Activated naive CD4-positive, alpha-beta T cell (primary cell): ENCODE measurements around the gene BEND4.

Experiments used
- DNase-seq, 4 experiments: peaks; one replicate each; lab custom pipeline; 2025; lab: John Stamatoyannopoulos, UW

BEND4 gene

DNA sequence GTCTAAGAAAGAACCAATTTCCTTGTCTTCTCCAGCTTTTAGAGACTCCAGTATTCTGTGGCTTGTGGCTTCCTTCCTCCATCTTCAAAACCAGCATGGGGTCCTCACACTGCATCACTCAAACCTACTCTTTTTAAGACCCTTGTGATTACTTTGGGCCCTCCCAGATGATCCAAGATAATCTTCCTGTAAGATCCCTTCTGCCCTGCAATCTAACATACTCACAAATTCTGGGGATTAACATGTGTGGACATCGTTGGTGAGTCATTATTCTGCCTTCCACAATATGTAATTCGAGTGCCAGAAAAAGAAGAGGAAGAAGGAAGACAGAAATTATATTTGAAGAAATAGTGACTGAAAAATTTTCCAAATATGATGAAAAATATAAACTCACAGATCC is 47.9 kb downstream of the BEND4 start:
- DNase-seq = no peak

DNA sequence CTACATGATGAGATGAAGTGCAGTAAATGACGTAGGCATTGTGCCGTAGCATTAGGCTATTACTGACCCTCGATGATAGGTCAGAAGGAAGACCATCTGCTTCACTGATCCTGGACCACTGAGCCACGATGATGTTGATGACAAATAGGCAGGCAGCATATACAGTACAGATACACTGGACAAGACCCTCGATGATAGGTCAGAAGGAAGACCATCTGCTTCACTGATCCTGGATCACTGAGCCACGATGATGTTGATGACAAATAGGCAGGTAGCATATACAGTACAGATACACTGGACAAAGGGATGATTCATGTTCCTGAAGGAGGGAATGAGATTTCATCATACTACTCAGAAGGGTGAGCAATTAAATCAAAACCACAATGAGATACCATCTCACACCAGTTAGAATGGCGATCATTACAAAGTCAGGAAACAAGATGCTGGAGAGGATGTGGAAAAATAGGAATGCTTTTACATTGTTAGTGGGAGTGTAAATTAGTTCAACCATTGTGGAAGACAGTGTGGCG is 50.9 kb downstream of the BEND4 start:
- no peak for DNase-seq

DNA sequence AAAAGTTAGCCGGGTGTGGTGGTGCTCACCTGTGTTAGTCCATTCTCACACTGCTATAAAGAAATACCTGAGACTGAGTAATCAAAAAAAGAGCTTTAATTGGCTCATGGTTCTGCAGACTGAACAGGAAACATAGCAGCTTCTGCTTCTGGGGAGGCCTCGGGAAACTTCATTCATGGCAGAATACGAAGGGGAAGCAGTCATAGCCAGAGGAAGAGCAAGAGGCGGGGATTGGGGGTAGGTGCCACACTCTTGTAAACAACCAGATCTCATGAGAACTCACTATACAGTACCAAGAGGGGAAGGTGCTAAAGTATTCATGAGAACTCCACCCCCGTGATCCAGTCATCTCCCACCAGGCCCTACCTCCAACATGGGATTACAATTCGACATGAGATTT is 64.1 kb downstream of the BEND4 start:
- no peak for DNase-seq

DNA sequence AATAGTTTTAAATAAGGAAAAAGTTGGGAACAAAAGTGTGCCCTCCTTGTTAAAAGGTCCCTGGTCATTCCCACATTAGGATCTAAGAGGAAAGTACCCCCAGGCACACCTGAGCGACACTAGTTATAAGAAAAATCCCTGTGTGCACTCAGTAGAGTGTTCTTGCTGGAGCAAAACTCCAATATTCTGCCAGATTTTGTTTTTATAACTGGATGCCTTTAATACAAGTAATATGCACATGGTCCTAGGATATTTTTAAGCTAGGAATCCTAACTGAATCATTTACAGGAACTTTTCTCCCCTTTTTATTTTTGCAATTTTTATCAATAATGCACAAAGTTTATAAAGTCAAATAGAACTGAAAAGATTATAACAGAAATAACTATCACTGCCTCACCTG is 68.6 kb downstream of the BEND4 start:
- DNase-seq = no peak

DNA sequence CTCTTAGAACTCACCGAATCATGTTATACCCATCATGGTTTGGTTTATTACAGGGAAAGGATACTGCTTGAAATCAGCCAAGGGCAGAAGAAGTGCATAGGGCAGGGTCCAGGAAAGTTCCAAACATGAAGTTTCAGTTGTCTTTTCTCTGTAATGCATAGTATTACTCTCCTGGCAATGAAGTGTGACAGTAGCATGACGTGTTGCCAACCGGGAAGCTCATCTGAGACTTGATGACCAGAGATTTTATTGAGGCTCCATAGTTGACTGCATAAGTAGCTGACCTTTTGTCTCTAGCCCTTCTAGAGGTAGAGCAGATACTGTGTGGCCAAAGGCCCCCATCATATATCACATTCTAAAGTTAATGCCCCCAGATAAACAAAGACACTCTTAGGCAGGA is 72.1 kb downstream of the BEND4 start:
- DNase-seq = no peak

DNA sequence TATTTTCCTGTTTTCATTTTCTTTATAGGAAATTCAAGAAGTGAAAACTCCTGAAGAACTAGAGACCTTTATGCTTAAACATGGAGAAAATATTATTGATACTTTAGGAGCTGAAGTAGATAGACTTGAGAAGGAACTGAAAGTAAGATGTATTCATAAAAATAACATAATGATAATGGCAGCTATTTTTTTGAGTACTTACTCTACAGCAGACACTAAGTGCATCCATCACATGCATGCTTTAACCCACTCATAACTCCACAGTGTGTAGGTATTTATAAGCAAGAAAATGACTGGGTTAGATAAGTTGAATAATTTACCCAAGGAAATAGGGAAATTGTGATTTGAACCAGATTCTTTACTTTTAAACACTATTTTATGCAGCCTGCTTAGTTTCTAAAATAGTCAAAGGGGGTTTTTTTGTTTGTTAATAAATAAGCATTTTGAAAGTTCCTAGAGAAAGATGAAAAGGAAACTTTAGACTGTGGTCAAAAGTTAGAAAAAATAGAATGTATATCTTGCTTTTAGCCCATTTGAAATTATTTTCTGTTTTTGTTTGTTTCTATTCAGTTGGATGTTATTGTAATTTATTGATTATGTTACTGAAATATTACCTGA is 74.2 kb downstream of the BEND4 start:
- no peak for DNase-seq

DNA sequence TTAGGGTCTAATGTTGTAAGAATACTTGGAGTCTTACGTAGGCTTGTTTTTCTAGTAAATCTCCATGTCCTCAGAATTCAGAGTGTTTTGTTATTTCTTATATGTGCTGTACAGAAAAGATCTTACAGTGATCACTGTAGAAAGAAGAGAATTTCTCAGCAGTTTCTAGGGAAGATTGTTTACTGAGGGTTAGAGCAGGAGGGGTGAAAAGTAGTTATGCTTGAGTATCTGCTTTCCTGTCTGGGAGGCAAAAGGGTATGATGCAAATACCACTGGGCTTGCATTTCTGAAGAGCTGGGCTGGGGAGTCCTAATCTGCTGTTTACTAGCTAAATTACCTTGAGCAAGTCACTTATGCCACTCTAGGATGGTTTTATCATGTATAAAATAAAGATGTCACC is 78.2 kb downstream of the BEND4 start:
- no peak for DNase-seq

DNA sequence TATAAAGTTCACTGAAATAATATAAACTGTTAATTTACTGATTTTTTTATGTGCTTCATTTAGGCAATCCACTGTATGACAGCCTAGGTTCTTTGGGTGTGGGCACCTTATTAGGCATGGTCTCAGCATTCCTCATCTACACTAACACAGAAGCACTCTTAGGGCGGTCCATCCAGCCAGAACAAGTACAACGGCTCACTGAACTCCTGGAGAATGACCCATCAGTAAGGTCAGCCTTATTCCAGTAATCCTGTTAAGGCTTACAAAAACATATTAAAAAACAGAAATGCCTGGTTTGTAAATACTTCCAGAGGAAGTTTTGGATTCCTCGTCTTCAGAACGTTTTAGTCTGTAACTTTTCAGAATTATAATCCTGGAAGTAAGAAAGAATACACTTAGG is 82.0 kb downstream of the BEND4 start:
- DNase-seq = no peak

DNA sequence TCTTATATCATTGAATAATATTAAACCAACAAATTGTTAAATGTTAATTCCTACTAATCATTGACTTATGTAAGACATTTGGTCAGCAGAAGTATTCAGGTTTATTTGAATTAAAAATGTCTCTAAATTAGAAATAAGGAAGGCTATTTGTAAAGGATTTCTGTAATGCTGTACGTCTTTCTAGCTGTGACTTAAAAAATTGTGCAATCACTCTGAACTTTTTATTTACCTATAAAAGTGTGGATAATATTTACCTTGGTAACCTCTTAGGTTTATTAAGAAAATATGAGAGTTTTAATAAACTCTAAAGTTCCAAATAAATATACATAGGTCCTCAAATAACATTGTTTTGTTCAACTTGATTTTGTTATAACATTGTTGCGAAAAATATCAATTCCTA is 85.2 kb downstream of the BEND4 start:
- no peak for DNase-seq

DNA sequence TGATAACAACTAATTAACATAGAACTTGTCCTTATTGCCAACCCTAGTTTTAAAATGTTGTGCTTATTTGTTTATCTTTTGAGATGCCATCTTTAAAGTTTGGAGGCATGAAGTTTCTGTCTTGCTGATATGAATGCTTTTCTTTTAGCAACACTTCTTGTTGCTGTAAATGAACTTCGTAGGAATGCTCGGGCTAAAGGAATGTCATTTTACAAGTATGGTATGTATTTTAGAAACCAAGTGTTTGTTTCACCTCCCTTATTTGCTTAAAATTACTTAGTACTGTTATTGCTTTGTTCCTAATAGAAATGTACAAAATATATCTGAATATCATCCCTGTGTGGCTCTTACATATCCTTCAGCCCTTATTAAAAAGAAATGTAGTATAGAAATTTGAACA is 86.1 kb downstream of the BEND4 start:
- no peak for DNase-seq
